Subcutaneous adipose tissue (tissue), 4 donors: ENCODE results near the gene VPS4A. TPM values are rescaled to one million over a fixed set of nuclear protein-coding genes. Genes with fewer than 3 reads are reported as not detected.

ENCODE experiments used
- total RNA-seq, 4 donors: library from RNA; depleted of rRNA; stranded (reverse); fragments of >200 nt; gene quantifications; one replicate each; pipeline ENCODE4 v1.1.0, GENCODE V29; 2016
- TF ChIP-seq, protein P1 (sequence below): fragments of 450-650 bp; IDR thresholded peaks from one replicate; pipeline ENCODE4 v1.5.1; 2016; ENCODE audit warnings: low read depth, mild to moderate bottlenecking, control low read depth, antibody characterized with exemption, moderate library complexity

The VPS4A gene
- total RNA-seq, 4 donors from 2014 or later = 21.4 to 50.1 (median 27.6) TPM

- TF ChIP-seq, protein P1, sequence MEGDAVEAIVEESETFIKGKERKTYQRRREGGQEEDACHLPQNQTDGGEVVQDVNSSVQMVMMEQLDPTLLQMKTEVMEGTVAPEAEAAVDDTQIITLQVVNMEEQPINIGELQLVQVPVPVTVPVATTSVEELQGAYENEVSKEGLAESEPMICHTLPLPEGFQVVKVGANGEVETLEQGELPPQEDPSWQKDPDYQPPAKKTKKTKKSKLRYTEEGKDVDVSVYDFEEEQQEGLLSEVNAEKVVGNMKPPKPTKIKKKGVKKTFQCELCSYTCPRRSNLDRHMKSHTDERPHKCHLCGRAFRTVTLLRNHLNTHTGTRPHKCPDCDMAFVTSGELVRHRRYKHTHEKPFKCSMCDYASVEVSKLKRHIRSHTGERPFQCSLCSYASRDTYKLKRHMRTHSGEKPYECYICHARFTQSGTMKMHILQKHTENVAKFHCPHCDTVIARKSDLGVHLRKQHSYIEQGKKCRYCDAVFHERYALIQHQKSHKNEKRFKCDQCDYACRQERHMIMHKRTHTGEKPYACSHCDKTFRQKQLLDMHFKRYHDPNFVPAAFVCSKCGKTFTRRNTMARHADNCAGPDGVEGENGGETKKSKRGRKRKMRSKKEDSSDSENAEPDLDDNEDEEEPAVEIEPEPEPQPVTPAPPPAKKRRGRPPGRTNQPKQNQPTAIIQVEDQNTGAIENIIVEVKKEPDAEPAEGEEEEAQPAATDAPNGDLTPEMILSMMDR = no peak
These were observed 12.9 kb upstream of the VPS4A start for GRCh38 chr16:69298261-69298660.

DNA sequence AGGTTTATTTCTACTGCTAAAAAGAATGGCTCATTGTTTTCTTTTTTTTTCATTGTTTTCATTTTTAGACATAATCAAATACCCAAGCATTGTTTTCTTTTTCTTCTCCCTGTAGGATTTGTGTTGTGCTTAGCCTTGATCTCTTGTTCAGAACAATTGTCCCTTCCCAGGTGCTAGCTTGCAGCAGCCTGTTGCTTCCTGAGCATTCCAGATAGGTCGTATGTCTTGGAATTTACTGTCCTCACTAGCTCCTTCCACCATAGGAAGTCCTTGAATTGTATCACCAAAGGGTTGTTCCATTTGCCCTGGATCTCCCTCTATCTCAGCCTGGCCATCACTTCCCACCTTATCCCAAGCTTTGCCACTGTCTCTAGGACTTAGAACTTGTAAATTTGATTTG is 10.0 kb upstream of the VPS4A start:
- TF ChIP-seq, protein P1 = no peak

DNA sequence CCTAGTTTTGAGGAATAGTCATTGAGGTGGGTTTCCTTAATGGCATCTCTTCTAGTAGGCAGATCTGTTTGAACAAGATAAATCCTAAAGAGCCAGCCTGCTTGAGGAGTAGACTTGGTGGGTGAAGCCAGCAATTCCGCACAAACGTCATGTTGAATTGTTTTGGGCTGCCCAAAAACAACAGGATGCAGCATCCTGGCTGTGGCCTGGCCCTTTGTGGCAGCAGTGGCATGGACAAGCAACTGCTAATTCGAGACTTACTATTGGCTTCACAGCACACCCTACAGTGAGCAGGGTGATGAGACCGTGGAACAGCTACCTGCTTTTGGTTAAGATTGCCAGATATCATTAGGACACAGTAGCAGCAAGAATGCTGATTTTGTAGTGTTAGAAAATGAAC is 9.3 kb upstream of the VPS4A start:
- TF ChIP-seq, protein P1 = no peak

DNA sequence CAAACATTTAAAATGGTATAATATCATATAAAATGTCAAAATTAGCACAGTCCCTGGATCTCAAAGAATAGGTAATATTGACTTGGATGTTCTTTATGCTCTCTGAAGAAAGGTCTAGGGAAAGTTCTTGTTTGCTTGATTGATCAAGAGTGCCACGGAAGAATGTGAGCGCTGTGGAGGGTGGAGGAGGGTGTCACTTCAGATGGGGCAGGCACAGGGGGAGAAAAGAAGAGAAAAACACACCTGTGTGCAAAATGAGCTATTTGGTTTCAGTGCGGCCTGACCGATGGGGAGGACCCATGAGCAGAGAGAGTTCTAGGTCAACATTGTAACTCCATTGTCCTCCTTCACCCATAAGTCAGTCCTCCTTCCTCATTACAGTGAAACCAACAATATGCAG is 8.8 kb upstream of the VPS4A start:
- TF ChIP-seq, protein P1 = no peak

DNA sequence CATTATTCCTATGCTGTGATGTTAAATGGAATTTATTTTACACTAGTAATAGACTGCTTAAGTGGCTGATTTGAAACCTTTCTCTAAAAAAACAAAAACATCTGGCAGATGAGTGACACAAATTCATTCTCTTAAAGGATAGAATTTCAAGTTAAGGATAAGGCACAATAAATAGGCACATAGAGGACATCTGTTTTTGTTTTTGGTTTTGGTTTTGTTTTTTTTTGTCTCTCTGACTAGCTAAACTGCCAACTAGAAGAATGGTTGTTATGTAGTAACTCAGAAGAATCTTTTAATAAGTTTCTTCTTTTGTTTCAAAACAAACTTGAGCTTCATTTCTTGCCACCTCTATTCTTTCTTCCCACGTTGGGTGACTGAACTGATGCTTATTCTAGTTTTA is 5.1 kb upstream of the VPS4A start:
- TF ChIP-seq, protein P1 = no peak

DNA sequence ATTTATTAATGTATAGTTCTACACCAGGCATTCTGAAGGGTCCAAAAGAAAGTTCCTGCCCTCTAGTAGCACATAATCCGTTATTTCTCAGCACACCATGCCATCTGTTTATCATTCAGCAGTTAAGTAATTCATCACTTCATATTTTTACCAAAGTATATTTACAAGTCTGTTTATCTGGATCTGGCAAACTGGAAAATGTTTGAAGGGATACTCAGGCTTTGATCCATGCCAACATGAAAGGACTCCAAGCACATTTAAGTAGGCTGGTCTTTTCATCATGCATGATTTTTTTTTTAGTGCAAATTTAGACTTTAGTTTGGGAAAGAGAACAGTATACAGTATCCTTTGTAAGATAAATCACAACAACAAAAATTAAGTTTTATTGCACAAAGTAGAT is 4.1 kb upstream of the VPS4A start:
- TF ChIP-seq, protein P1 = no peak

GRCh38 chr16:69307856-69308255 is 3.3 kb upstream of the VPS4A start:
- TF ChIP-seq, protein P1 = no peak
